HG02642 (cell line): ENCODE measurements around the gene RTL10.

Experiments
- ATAC-seq: cut with Tn5 transposase; IDR thresholded peaks from one replicate; pipeline ENCODE4 v1.9.1; 2021; ENCODE audit warnings: mild to moderate bottlenecking; ENCODE audit not compliant: unreplicated experiment, poor library complexity

RTL10 gene, protein sequence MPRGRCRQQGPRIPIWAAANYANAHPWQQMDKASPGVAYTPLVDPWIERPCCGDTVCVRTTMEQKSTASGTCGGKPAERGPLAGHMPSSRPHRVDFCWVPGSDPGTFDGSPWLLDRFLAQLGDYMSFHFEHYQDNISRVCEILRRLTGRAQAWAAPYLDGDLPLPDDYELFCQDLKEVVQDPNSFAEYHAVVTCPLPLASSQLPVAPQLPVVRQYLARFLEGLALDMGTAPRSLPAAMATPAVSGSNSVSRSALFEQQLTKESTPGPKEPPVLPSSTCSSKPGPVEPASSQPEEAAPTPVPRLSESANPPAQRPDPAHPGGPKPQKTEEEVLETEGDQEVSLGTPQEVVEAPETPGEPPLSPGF

DNA sequence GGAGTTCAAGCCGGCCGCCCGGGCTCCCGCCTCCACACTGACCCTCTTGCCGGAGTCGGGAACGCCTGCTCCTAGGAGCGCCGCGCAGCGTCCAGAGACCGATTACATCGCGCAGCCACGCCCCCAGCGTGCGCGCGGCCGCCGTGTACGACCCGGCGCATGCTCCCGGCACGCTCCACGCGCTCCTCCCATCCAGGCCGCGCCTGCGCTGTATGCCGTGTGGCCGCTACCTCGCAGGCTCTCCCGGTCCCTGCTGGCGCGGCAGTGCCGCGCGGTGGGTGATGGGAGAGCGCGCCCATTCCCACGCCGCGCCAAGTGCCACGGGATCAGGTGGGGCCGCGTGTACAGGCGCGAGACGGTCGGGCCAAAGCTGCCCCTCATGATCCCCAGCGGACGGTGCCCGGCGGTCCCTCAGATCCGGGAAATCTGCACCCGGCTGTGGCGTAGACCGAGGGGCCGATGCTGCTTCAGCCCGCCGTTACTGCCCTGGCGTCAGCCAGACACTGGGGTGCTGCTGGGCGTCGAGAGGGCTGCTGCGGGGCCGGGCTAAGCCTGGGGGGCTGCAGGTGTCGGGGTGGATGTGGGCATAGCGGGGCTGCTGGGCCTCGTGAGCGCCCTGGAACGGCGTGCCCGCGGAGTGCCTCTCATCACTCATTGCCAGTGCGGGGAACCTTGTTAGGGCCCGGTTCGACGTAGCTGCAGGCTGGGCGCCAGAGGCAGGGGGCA, at the start of gene RTL10, which contains the start of gene GNB1L:
Gene RTL10, minus strand, starts transcription at position 97 of the 726 bp plus-strand sequence. CDS start 2,613 bp downstream, outside the sequence.
Gene GNB1L, minus strand, starts transcription at position 97 of the 726 bp plus-strand sequence. CDS start 33,519 bp downstream, outside the sequence.
- peak; percentile 89 for ATAC-seq

DNA sequence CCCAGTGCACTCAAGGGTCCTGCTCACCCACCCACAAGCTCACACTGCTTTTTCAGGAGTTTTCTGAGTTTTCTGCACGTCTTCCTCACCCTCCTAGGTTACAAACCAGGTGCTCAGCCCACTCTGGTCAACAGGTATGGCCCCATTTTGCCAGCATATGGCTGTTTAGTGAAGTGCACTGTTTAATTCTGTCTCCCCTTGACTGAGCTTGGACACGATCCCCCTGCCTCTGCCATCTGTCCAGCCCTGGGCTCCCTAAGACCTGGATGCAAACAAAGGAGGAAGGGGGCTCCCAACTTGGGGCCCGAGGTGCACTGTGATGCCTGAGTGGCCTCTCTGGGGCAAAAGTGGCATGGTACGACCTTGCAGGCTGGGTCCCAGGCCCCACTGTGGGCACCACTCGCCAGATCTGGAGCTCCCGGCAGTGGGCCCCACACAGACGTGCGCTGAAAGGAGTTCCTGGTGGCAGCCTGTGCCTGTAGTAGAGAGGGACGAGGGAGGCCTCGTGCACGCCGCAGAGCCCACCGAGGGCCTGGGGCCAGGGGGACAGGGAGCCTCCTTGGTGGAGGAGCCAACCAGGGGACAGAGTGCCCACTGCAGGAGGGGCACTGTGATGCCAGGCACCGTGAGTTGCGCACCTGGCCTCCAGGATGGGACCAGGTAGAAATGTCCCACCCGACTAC, 49.6 kb upstream of the RTL10 start:
- no peak for ATAC-seq

DNA sequence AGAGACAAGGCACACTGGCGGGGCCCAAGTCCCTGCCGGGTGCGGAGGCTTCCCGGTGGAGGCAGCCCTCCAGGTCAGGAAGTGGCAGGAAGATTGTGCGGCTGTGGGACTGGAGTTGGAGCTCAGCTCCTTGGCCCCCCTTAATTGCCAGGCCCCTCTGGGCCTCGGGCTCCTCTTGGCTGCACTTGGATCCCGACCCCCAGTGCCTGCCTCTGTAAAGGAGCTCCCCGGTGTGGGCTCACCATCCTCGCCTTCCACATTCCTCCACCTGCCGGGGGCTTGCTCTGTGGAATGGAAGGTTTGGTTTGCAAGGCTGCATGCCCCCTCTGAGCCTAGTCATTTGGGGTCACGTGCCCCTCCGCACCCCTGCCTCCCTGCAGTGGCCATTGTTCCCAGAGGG, 48.8 kb upstream of the RTL10 start:
- no peak for ATAC-seq

DNA sequence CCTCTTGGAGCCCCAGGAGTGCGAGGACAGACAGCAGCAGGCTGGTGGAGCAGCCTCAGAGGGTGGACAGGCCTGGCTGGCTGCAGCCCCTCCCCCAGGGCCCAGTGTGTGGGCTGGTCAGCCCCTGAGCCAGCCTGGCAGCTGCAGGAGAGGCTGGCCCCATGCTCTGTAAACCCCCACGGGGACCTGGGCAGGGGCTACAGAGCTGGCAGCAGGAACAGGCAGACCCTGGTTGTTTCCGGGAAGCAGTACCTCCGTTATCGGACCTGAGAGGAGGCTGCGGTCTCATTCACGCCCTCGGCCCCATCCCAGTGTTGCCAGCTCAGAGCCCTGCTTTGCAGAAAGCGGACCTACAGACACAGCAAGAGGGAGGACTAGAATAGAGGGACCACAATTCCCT, 48.4 kb upstream of the RTL10 start:
- no peak for ATAC-seq

DNA sequence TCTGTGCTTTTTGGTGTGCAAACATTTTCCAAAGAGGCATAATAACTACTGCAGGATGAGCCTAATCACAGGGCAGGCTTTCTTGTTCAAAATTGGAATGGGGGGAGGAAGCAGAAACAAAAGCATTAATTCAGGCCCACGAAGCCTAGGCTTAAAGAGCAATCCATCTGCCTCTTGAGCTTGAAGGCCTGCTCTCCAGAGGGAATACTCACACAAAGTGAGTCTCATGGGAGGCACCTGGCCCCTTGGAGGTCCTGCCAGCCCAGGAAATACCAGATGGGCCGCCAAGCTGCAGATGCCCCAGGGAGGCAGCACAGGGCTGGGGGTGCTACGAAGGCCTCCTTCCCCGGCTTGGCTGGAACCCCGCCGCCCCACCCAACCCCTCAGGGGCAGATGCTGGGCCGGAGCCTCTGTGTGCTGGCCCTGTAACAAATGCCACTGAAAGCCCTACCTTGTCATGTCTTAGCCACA, 47.6 kb upstream of the RTL10 start:
- no peak for ATAC-seq

DNA sequence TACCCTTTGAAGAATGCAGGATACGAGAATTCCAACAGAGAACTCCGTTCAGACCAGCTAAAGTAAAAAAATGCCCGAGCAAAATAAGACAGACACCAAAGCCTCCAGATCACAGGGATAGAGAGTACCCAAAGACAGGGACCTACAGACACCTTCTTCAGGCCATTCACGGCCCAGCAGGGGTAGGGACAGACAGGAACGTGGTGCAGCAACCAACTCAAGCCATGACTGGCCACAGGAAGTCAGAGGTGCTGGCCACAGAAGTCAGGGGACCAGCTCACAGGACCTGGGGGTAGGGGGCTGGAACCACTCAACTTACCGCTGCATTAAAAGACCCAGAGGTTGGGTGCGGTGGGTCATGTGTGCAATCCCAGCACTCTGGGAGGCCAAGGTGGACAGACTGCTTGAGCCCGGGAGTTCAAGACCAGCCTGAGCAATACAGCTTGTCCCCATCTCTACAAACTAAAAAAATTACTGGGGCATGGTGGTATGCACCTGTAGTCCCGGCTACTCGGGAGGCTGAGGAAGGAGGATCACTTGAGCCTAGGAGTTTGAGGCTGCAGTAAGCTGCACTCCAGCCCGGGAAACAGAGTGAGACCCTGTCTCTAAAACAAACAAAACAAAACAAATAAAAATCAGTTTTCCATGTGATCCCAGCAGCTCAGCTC, 47.0 kb upstream of the RTL10 start:
- ATAC-seq = no peak

DNA sequence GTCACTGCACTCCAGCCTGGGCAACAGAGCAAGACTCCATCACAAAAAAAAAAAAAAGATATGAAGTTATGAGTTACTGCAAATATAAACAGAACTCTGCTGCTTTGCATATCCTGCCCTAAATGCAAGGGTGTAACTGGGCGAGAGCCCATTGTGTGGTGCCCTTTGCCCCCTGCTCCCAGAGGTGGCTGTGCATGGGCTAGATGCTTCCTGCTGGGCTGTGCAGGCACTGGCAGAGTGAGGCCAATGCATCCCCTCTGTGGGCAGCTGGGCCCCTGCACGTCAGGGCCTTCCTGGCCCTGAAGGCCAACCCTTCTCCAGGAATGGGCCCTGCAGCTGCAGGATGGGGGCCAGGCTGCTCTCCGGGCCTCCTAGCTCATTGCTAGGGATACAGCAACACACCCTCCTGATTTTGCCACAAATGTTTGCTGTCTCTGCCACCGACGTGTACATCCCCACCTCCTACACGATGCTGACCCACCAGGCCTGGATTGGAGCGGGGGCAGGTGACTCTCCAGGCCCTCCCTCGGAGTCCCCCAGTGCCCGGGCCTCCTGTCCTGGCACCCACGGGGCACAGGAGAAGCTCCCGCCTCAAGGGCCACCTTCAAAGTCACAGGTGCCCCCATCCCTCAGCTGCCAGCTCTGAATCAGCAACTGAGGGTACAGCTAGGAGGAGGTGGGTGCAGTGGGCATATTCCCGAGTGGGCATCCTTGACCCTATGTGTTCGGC, 46.2 kb upstream of the RTL10 start:
- ATAC-seq = no peak

DNA sequence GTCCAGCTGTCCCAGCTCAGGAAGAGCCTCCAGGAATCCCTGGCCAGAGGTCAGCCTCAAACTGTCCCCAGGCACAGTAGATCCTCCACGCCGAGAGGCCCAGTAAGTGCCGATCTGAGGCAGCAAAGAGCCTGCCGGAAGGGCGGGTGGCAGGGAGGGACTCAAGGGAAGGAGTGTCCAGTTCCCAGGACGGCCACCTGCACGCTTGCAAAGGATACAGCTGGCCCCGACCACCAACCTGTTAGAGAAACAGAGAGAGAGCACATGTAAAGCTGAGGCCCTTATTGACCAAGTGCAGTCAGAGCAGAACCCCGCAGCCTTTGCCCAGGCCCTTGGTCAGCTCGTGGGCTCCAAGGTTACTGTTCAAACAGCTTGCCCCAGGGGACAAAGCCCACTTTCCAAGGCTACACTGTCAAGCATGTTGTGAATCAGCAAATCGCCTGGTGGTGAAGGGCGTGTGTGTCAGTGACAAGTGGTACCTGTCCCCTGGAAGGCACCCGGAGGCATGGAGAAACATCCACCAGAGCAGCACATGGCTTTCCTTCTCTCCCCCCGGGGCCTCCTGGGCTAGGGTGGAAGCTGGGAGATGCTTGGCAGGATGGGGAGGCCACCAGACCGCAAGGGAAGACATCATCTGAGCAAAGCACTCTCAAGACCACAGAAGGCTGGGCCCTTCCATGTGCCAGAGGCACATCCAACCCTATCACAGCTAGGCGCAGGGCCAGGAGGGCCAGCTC, 44.3 kb upstream of the RTL10 start:
- no peak for ATAC-seq

DNA sequence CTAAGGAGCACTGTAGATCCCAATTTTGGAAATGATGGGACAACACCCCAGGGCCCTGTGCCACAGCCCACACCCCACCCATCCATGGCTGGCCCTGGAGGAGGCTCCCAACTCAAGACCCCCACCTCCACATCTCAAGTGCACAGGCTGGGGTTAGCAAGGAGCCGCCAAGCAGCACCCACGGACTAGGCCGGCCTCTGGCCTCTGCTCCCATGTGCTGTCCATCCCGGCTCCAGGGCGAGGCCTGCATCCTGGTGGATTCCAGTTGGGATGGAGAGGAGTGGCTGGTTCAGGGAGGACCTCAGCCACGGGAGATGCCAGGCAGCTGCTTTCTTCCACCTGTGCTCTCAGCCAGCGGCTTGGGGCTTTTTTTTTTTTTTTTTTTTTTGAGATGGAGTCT, 43.5 kb upstream of the RTL10 start:
- ATAC-seq = no peak

DNA sequence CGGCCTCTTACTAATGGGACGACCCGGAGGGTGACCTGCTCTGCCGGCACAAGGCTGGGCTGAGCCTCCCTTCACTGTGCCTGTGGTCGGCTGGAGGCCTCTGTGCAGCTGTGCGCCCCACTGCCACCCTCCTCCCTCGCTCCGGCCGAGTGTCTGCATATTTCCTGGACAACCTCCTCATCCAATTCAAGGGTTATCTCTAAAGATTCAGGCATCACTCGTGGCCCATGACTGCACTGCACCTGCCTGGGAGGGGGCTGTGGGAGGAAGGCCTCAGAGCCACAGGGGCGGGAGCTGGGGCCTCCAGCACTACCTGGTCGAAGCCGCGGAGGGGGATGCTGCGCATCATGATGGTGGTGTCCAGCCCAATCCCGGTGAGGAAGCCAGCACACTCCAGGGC, 43.1 kb upstream of the RTL10 start:
- ATAC-seq = no peak

DNA sequence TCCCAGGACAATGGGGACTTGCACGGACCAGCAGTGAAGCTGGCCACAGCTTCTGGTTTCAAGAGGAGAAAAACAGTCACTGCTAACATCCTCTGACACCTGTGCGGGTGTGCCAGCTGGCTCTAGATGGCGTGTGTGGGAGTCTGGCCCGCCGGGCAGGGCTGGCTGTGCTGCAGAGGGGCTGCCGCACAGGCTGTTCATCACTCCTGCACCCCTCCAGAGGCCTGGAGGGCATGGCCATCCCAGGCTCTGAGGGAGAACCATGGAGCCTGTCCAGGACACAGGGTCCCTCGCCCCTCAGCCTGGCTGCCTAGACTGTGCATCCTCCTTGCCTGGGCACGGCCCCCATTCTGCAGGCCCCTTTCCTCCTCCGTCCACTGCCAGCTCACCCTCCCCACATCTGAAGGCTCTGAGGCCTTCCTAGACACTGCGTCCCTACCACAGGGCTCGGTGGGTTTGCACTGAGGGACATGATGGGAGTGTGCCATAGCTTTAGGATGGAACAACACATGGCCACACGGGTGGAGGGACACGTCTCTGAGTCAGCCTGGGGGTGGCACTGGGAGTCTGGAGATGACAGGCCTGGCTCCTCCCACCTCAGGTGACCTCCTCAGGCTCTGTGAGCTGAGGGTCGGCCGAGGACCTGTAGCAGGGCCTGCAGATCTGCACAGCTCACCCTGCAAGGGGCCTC, 42.1 kb upstream of the RTL10 start:
- ATAC-seq = no peak

DNA sequence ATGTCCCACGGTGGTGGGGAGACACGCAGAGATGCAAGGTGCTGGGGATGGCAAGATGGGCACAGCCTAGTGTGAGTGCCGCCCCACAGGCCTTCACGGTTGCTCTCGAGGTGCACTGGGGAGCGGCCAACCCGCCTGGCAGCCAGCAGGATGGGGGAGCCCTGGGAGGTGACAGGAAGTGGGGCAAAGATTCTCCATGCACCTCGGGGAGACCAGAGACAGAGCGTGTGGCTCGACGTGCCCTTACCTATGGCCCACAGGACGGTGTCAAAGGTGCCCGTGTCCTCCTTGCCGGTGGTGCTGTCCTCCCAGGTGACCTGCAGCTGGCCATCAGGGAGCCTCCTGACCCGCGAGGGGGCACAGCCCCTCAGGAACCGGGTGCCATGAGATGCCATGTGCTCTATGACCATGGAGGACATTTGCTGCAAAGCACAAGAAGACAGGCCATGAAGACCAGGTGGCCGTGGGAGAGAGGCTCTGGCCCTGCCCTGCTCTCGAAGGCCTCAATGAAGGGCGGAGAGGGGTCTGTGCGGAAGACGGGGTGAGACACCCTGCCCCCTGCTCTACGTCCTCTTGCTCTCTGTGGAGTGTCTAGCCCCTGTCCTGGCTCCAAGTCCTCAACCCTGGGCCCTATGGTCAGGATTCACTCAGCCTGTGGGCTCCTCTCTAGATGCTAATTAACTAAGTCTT, 40.6 kb upstream of the RTL10 start:
- no peak for ATAC-seq

DNA sequence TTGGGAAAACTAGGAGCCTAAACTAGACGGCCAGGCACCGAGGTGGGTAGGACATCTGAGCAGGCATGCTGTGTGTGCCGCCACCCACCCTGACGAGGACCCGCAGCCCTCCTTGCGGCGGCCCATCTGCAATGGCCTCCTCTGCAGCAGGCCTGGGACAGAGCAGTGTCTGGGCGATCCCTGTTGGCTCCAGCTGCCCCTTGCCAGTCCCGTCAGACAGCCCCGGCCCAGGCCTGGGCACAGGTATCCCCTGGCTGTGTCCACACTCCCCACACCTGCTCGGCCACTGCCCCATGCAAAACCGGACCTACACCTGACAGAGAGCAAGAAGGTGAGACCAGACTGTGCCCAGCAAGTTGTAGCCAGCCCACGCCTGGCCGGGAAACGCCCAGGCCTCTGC, 38.7 kb upstream of the RTL10 start:
- ATAC-seq = no peak

DNA sequence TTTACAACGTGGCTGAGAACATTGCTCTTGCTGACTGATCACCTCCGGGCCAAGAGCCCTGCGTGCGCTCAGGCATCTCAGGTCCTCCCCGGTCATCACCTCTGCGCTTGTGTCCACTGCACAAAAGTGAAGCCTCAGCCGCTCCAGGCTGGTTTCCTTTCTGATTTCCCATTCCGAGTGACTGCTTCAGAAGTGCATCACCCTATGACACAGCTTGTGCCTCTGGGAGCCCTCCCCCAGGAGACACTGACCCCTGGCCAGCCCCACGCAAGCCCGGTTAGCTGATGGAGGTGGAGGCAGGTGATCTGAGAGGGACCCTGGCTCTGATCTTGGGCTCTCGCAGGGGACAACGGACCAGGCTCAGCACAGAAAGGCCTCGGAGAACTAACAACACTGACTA, 38.3 kb upstream of the RTL10 start:
- no peak for ATAC-seq

DNA sequence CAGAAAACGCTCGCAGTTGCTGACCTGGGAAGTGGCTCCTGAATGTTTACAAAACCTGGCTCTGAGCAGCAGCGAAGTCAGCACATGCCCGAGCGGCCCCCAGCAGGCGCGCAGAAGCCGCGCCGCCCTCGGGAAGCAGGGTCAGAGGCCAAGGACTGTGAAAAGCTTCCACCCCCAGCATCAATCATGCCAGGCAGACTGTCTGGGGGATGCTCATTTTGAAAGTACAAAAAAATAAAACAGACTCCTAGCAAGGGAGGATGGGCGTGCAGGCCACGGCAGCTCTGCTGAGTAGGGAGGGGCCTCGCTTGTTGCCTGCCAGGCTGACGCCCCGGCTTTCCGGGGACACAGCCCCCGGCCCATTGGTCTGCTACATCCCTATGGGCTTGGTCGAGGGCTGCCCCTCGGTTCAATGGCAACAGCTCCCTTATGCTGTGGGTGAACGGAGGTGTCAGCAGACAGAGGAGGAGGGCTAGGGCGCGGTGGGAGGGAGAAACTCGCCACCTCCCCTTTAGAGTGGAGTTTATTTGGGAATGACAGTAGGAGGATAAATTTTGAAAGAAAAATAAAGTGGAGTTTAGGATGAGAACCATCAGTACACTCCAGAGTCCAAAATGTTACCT, 37.7 kb upstream of the RTL10 start:
- peak; percentile 21 for ATAC-seq

DNA sequence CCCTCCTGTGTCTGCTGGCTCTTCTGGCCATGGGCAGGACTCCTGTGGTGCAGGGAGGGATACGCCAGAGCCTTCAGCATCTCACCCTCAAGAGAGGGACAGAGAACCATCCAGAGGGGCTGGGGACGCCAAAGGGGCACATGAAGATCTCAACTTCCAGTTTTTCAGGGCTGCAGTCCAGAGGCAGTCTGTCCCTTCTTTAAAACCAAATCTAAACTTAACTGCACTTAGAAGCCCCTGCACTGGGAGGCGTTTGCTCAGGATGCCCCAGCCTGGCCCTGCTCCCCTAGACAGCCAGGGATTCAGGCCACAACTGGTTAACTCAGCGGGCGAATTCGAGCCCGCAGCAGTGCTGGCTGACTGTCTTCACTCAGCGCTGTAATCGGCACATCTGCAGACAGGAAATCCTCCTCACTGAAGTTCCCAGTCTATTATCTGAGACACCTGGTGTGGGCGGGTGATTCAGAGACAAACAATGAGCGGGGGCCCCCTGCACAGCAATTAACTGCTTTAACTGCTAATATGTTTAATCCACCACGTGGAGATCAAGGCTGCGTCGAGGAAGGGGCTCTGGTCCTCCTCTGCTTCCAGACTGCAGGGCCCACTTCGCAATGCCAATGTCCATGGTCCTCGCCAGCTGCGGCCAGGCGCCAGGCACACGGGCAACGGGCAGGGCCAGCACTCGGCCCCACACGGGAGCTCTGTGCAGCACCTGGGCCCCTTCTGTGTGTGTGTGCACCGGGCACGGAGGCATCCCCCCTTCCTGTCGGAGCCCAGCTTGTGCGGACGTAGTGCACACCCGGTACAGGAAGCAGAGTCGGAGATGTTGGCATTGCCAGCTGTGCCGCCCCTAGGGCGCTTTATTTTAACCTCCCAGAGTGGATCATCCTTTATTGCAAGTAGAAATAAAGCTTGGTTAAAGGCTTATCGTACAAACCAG, 36.9 kb upstream of the RTL10 start:
- ATAC-seq = peak; percentile 48
